ENCODE measurements around the gene OSBPL2.

OSBPL2 gene

GRCh38 chr20:62285151-62285550 lies 46.8 kb downstream of the OSBPL2 start:
- DNase-seq (ENCODE audit: low spot score): no peak

- no peak for DNase-seq (ENCODE audit: low spot score)
These were observed 47.4 kb downstream of the OSBPL2 start for GRCh38 chr20:62285722-62286121.

- no peak for DNase-seq (ENCODE audit: low spot score)
These were observed 48.3 kb downstream of the OSBPL2 start for GRCh38 chr20:62286493-62287064.

GRCh38 chr20:62287129-62287528 lies 48.8 kb downstream of the OSBPL2 start:
- no peak for DNase-seq (ENCODE audit: low spot score)

- no peak for DNase-seq (ENCODE audit: low spot score)
These were observed 49.6 kb downstream of the OSBPL2 start for GRCh38 chr20:62287759-62288534.

- no peak for DNase-seq (ENCODE audit: low spot score)
These were observed 50.3 kb downstream of the OSBPL2 start for GRCh38 chr20:62288535-62289105.

GRCh38 chr20:62289131-62289530 lies 50.8 kb downstream of the OSBPL2 start:
- no peak for DNase-seq (ENCODE audit: low spot score)

GRCh38 chr20:62289898-62290297 lies 51.6 kb downstream of the OSBPL2 start:
- DNase-seq (ENCODE audit: low spot score): no peak

- DNase-seq (ENCODE audit: low spot score): no peak
These were observed 53.1 kb downstream of the OSBPL2 start for GRCh38 chr20:62291251-62292066.

- no peak for DNase-seq (ENCODE audit: low spot score)
These were observed 53.8 kb downstream of the OSBPL2 start for GRCh38 chr20:62292108-62292507.

- no peak for DNase-seq (ENCODE audit: low spot score)
These were observed 54.9 kb downstream of the OSBPL2 start for GRCh38 chr20:62293111-62293784.

- DNase-seq (ENCODE audit: low spot score): no peak
These were observed 55.6 kb downstream of the OSBPL2 start for GRCh38 chr20:62293946-62294345.

GRCh38 chr20:62294516-62294915 lies 56.2 kb downstream of the OSBPL2 start:
- DNase-seq (ENCODE audit: low spot score): no peak

- no peak for DNase-seq (ENCODE audit: low spot score)
These were observed 58.6 kb downstream of the OSBPL2 start for GRCh38 chr20:62296724-62297448.

GRCh38 chr20:62297449-62298227 lies 59.3 kb downstream of the OSBPL2 start:
- DNase-seq (ENCODE audit: low spot score): no peak

- DNase-seq (ENCODE audit: low spot score): no peak
These were observed 60.4 kb downstream of the OSBPL2 start for GRCh38 chr20:62298577-62299249.

- no peak for DNase-seq (ENCODE audit: low spot score)
These were observed 61.4 kb downstream of the OSBPL2 start for GRCh38 chr20:62299666-62300236.

- no peak for DNase-seq (ENCODE audit: low spot score)
These were observed 62.0 kb downstream of the OSBPL2 start for GRCh38 chr20:62300319-62300718.

GRCh38 chr20:62301111-62301668 lies 62.9 kb downstream of the OSBPL2 start:
- no peak for DNase-seq (ENCODE audit: low spot score)

All from D341Med (cell line).